Activated CD8-positive, alpha-beta memory T cell treated with anti-CD3 and anti-CD28 coated beads for 4 hours (primary cell): ENCODE results near the gene JPT2.
"Not testable (repeated sequence)": the region's sequence is repeated elsewhere in the genome, so short reads cannot be mapped to it uniquely, and the experiment has no call there.

ENCODE experiments used
- DNase-seq, 2 donors: peaks; one replicate each; pipeline ENCODE4 v3.0.0-alpha.2; 2020; ENCODE audit warnings: low read depth in 2 of 2

Gene JPT2

GRCh38 chr16:1674751-1675664 is 3.1 kb upstream of the JPT2 start:
- no peak for DNase-seq

DNA sequence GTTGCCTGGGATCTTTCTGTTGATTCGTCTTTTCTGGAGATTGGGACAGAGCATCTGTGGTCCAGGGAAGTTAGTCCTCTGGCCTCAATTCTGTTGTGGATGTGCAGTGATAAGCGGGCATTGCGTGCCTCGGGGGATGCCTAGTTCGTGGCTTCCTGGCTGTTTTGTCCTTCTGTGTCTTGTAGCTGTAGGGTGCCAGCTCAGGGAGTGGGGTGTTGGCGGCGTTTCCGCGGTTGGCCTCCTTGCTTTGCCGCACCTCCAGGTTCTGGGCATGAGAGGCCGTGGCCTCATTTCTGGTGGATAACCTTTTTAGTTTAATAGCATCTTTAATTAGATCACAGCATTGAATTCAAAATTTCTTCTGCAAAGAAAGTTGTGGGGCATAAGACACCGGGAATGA is 1.4 kb upstream of the JPT2 start:
- no peak for DNase-seq

DNA sequence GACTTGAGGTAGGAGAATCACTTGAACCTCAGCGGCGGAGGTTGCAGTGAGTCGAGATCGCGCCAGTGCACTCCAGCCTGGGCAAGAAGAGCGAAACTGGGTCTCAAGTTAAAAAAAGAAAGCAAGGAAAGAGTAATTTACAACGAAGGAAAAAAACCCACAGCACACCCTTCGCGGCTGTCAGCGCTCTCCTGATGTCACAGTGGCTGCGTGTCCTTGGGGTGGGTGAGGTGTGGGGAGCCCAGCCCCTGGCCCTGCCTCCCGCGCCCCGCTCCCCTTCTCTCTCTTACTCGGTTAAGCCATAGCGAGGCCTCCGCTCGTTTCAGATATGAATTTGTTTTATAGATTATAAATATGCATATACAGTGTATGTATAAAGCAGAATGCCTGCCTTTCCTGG is 740 bp upstream of the JPT2 start:
- no peak for DNase-seq

- DNase-seq, result peak in 1 of 2 donors; percentile 12
Measured at GRCh38 chr16:1678500-1679098, 520 bp downstream of the JPT2 start.

- DNase-seq, result no peak
Measured at GRCh38 chr16:1680361-1680760, 2.3 kb downstream of the JPT2 start.

GRCh38 chr16:1681032-1681431 is 3.0 kb downstream of the JPT2 start:
- DNase-seq, result no peak

DNA sequence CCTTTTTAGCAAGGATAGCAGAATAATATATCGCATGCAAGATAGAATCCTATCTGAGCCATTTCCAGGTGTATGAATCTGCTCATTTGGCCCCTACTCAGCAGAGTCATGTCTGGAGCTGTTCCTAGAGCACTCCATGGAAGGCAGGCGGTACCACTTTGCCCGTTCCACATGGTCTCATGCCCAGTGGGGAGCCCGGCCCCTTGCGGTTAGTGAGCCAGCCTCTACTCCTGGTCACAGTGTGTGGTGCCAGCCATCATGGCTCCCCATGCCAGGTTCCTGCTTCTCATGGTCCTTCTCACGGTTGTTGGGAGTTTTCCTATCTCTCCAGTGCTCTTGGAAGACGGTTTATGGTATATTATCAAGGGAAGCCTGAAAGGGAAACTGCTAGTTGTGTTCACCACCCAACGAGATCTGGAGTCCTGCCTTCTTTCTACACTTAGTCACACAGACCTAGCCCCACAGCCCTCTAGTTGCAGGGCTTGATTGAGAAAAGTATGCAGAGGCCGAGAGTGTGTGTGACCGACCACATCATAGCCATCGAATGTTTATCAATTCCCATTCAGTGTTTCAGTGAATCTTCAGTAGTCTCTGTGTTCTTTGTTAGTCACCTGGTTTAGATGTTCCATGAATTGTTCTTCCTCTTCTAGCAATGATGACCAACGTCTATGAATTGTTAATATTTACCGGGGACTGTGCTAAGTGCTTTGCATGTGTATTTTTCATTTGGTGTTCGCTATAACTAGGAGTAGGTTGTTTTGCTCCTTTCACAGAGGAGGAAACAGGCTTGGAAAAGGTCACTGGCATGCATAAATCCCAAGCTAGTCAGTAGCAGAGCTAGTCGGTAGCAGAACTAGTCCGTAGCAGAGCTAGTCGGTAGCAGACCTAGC is 9.6 kb downstream of the JPT2 start:
- DNase-seq, result no peak

DNA sequence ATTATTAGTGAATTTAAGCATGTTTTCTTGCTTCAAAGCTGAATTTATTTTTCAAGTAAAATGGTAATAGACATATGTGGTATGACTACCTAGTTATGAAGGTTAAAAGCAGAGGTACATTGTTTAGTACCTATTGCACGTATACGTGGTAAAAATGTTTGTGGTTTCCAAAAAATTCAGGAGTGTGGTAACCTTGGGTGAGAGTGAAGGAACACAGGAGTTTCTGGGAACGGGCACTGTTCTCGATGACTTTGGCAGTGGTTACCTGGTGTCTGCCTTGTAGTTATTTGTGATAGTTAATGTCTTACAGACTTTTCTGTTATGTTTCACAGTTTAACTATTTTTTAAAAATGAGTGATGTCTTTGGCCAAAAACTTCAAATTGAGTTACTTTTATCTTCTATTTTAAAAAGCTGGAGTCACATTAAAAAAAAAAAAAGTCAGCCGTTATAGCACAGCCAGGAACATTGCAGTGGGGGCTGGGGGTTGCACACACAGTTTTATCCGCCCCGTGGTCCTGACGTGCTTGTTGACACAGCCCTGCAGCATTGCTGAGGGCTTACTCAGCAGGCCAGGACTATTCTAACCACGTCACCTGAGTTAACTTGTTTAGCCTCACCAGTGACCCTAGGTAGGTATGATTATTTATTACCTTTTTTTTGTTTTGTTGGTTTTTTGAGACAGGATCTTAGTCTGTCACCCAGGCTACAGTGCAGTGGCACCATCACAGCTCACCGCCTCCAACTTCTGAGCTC is 10.9 kb downstream of the JPT2 start:
- no peak for DNase-seq

DNA sequence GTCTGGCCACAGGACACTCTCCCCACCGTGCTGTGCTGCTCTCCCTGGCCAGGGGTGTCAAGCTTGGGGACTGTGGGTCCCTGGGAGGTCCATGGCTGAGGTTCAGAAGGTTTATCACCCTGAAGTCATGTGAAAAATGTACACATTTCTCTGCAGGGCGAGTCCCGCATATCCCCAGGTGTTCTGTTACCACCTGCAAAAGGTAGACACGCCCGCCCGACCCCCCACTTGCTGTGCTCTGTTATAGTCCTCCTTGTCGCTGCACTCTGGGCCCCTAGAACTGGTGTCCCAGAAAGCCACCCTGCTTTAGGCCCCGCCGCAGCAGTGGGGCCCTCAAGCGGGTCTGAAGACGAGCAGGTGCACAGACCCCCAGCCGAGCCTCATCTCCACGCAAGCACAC is 11.8 kb downstream of the JPT2 start:
- DNase-seq, result no peak

- no peak for DNase-seq
Measured at GRCh38 chr16:1690810-1691209, 12.7 kb downstream of the JPT2 start.

- DNase-seq, result no peak
Measured at GRCh38 chr16:1691276-1691675, 13.2 kb downstream of the JPT2 start.

DNA sequence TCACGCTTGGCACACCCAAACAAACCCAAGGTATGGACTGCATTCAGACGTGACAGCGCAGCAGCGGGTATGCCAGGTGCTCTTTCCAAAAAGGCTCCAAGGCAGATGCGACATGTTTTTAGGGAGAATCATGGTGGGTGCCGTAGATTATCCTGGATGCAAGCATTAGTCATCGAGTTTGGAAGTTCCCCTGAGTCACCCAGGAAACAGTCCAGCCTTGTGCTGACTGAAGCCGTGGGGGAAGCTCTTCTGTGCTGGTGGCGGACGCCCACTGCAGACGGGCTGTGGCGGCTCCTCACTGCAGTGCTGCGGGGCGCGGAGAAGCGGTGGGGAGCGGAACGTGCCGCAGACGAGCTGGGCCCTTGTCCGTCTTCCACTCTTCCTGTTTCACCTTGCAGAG is 13.9 kb downstream of the JPT2 start:
- DNase-seq, result no peak

- DNase-seq, result no peak
Measured at GRCh38 chr16:1696863-1697262, 18.8 kb downstream of the JPT2 start.

DNA sequence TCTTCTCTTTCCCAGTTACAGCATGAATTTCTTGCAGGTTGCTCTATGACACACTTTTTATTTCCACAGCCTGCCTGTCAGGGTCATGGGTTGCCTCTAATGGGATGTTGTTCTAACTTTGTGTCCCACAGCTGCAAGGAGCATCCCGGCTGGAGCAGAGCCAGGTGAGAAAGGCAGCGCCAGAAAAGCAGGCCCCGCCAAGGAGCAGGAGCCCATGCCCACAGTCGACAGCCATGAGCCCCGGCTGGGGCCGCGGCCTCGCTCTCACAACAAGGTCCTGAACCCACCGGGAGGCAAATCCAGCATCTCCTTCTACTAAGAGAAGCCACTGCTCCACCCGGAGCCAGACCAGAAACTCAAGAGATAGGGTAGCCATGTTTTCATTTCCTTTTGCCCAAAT is 20.6 kb downstream of the JPT2 start:
- no peak for DNase-seq

DNA sequence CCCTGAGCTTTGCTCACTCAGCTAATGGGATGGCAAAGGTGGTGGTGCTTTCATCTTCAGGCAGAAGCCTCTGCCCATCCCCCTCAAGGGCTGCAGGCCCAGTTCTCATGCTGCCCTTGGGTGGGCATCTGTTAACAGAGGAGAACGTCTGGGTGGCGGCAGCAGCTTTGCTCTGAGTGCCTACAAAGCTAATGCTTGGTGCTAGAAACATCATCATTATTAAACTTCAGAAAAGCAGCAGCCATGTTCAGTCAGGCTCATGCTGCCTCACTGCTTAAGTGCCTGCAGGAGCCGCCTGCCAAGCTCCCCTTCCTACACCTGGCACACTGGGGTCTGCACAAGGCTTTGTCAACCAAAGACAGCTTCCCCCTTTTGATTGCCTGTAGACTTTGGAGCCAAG is 22.2 kb downstream of the JPT2 start:
- no peak for DNase-seq

DNA sequence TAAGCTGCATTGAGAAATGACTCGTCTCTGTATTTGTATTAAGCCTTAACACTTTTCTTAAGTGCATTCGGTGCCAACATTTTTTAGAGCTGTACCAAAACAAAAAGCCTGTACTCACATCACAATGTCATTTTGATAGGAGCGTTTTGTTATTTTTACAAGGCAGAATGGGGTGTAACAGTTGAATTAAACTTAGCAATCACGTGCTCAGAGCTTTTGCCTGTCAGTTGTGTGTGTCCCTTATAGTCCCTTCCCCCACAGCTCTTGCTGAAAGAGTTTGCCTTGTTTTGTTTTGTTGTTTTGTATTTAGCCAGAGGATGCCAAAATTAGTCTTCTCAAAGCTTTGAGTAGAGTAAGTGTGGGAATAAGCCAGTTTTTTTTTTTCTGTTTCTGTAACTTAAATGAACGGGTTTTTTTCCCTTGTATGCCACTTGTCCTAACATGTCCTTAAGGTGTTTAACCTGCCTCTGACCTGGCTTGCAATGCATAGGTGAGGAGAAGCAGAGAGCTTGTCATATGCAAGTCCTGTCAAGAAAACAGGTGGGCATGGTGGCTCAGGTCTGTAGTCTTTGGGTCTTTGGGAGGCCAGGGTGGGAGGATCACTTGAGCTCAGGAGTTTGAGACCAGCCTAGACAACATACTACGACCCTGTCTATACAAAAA is 23.3 kb downstream of the JPT2 start:
- DNase-seq, result no peak

DNA sequence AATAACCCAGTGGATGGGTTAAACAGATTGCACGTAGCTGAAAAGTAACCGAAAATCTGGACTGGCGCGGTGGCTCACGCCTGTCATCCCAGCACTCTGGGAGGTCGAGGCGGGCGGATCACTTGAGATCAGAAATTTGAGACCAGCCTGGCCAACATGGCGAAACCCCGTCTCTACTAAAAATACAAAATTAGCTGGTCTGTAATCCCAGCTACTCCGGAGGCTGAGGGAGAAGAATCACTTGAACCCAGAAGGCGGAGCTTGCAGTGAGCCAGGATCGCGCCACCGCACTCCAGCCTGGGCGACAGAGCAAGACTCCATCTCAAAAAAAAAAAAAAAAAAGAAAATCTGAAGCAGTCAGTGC is 27.2 kb downstream of the JPT2 start:
- not testable (repeated sequence) for DNase-seq

- peak; percentile 81 to 83 for DNase-seq
Measured at GRCh38 chr16:1705688-1706385, 27.8 kb downstream of the JPT2 start, which contains the start of gene MAPK8IP3. MAPK8IP3 (plus strand) TSS chr16:1706195; CDS start chr16:1706340, 145 bp downstream.

- peak in 1 of 2 donors; percentile 17 for DNase-seq
Measured at GRCh38 chr16:1706386-1707192, 28.5 kb downstream of the JPT2 start.
